Measurements from ENCODE around the gene ISCA2. TPM values are rescaled to one million over a fixed set of nuclear protein-coding genes. Genes with fewer than 3 reads are reported as not detected.

Gene ISCA2
- total RNA-seq, 2 experiments from 2014 or later: 20.9 to 25.6 TPM

DNA sequence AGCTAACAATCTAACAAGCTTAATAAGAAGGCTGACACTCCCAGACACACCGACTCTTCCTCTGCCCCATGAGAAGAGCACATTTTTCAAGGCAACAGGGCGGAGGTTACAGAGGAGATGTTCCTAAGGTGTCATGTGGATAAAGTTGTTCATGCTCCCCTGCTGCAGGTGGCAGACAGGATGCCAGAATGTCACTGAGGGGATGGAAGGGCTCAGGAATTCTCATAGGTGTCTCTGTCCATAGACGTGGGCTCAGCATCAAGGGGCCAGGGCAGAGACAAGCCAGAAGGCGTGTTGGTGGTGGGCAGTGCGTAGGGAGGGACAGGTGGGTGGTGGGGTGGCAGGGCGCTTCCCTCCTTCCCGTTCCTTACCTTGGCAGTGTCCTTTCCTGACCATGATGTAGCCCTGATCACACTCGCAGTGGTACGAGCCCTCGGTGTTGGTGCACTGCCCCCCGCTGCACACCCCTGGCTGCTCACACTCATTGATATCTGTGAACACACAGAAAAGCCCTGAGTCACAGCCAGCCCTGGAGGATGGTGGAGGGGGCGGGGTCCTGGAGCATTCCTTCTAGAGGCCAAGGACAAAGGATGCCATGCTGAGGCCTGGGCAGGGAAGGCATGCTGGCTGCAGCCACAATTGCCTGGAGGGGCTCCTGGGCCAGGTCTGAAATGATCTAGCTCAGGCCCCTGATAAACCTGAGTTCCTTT, 23.0 kb downstream of the ISCA2 start:
- peaks cover 11% of the 10 kb centered on the region for H3K4me1 Mint-ChIP-seq
- H3K4me3 Mint-ChIP-seq: no peak overlapping the region
- H3K36me3 Mint-ChIP-seq: no peaks in the 10 kb centered on the region
- ATAC-seq (no peak), DNase-seq (no peak)
- CTCF ChIA-PET: no interaction called here
- peaks cover 41% of the 10 kb centered on the region for H3K27me3 Mint-ChIP-seq
- H3K9me3 Mint-ChIP-seq (ENCODE audit: low read depth): no peaks in the 10 kb centered on the region
- H3K27ac Mint-ChIP-seq: no peak overlapping the region

DNA sequence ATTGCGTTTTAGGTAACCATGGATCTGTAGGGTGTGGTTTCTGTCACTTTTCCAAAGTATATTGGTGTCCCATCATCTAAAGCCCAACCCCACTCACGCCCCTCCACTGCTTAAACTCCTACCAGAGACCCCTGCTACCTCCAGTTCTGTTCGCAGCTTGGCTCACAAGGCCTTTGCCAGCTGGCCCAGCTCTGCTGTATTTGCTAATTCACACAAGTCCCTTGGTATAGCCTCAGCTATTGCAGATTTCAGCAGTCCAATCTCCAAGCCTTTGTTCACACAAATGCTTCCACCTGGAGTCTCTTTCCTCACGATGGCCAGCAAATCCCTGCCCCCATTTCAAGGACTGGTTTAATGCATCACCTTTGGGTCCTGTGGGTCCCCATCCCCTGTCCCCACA, 24.2 kb downstream of the ISCA2 start:
- Mint-ChIP-seq H3K9me3 (ENCODE audit: low read depth) (no peaks in the 10 kb centered on the region), H3K4me3 (no peak overlapping the region), H3K27ac (no peak overlapping the region), H3K27me3 (peaks cover 39% of the 10 kb centered on the region), H3K36me3 (no peaks in the 10 kb centered on the region), H3K4me1 (peaks cover 11% of the 10 kb centered on the region)
- CTCF ChIA-PET: no interaction called here
- ATAC-seq: no peak
- DNase-seq: no peak

DNA sequence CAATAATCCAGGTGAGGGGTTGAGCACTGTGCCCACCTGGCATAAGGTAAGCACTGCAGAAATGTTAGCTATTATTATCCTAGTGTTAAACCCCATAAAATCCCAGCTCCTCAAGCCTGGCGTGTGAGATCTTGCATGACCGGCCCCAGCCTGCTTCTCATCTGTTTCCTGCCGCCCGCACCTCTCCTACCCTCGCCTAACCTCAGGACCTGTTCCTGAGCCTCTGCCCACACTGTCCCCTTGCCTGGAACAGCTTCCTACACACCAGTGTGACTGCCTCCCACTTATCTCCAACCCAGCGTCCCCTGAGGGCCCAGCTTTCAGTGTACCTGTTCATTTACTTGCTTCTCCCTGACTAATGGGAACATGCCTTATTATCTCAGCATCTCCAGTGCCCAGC, 24.7 kb downstream of the ISCA2 start:
- H3K27ac Mint-ChIP-seq: no peak overlapping the region

GRCh38 chr14:74519316-74520074, 25.9 kb downstream of the ISCA2 start:
- peaks cover 5% of the 10 kb centered on the region for H3K4me1 Mint-ChIP-seq
- no peaks in the 10 kb centered on the region for H3K9me3 Mint-ChIP-seq (ENCODE audit: low read depth)
- no peaks in the 10 kb centered on the region for H3K36me3 Mint-ChIP-seq
- no peak overlapping the region for H3K27ac Mint-ChIP-seq
- CTCF ChIA-PET: no interaction called here
- DNase-seq (no peak), ATAC-seq (no peak)
- H3K27me3 Mint-ChIP-seq: peaks cover 27% of the 10 kb centered on the region
- H3K4me3 Mint-ChIP-seq: no peak overlapping the region

More for the DNA sequence above, 24.7 kb downstream of the ISCA2 start:
- Mint-ChIP-seq H3K36me3 (no peaks in the 10 kb centered on the region), H3K4me3 (no peak overlapping the region), H3K4me1 (peaks cover 11% of the 10 kb centered on the region), H3K27me3 (peaks cover 34% of the 10 kb centered on the region), H3K9me3 (ENCODE audit: low read depth) (no peaks in the 10 kb centered on the region)
- CTCF ChIA-PET: no interaction called here
- ATAC-seq (no peak), DNase-seq (no peak)

DNA sequence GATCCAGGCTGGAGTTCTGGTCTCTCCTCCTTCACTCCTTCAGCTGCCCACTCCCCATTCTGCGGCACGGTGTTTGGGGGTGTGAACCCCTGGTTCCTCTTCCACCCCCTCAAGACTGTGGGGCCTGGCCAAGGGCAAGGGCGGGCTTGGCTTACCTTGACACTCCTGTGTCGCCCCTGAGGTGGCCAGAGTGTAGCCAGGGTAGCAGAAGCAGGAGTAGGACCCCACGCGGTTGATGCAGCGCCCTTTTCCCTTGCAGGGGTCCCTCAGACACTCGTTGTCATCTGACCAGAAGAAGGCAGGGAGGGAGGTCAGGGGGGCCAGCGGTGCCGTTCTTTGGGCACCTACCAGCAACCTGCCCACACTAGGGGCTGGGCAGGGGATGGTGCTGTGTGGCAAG, 28.2 kb downstream of the ISCA2 start:
- H3K36me3 Mint-ChIP-seq: no peaks in the 10 kb centered on the region
- no peak for ATAC-seq

GRCh38 chr14:74522740-74523139, 29.2 kb downstream of the ISCA2 start:
- no peaks in the 10 kb centered on the region for H3K4me1 Mint-ChIP-seq
- CTCF ChIA-PET: no interaction called here
- H3K9me3 Mint-ChIP-seq (ENCODE audit: low read depth): no peaks in the 10 kb centered on the region
- H3K4me3 Mint-ChIP-seq: no peak overlapping the region
- peaks cover 25% of the 10 kb centered on the region for H3K27me3 Mint-ChIP-seq
- no peaks in the 10 kb centered on the region for H3K36me3 Mint-ChIP-seq
- ATAC-seq (no peak), DNase-seq (no peak)
- H3K27ac Mint-ChIP-seq: no peak overlapping the region

More for the DNA sequence above, 28.2 kb downstream of the ISCA2 start:
- no peak overlapping the region for H3K27ac Mint-ChIP-seq
- H3K27me3 Mint-ChIP-seq: peaks cover 26% of the 10 kb centered on the region
- H3K4me3 Mint-ChIP-seq: no peak overlapping the region
- CTCF ChIA-PET: no interaction called here
- H3K4me1 Mint-ChIP-seq: no peaks in the 10 kb centered on the region
- no peak for DNase-seq
- no peaks in the 10 kb centered on the region for H3K9me3 Mint-ChIP-seq (ENCODE audit: low read depth)

DNA sequence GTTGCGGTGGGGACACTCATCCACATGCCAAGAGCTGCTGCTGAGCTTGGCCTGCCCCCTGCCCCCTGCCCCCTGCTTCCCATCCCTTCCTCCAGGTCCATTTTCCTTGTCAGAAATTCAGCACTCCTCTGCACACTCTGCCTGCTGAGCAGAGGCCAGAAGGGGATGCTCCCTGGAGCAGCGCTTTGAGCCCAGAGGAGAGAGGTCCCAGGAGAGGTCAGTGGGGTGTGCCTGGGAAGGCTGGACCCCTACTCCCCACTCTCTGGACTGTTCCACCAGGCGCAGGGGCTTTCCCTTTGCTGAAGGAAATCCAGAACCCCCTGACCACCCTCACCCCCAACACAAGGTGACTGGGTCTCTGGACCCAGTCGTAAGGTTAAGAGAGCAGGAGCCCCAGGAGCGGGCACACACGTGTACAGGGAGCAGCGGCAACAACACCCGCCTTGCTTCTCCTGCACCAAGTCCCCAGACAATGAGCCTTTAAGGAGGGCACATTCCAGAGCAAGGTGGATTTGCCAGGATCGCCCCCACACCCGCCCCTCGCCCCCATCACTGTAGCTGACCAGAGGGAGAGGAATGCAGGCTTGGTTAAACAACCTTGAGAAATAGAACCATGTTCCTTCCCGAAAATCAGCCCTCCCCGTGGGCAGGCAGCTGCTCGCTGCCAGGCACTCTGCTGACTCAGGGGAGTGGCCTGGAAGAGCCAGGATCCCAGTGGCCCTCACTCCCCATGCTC, 30.7 kb downstream of the ISCA2 start:
- H3K9me3 Mint-ChIP-seq (ENCODE audit: low read depth): no peaks in the 10 kb centered on the region
- H3K27ac Mint-ChIP-seq: no peak overlapping the region
- CTCF ChIA-PET: no interaction called here
- peaks cover 18% of the 10 kb centered on the region for H3K27me3 Mint-ChIP-seq
- DNase-seq (no peak), ATAC-seq (no peak)
- H3K4me1 Mint-ChIP-seq: no peaks in the 10 kb centered on the region
- no peak overlapping the region for H3K4me3 Mint-ChIP-seq
- no peaks in the 10 kb centered on the region for H3K36me3 Mint-ChIP-seq

DNA sequence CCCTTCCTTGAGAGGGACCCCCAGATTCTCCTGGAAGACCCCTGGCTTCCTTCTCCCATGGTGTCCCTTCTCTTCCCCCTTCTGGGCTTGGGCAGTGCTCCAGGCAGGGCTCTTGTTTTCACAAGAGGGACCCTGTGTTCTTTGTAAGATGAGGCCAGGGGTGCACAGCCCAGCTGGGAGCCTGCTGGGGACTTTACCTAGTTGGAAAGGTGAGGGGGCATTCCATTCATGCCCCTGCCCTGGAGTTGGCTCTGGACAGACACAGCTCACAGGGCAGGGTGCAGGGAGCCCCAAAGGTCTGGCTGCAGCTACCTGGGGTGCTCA, 31.2 kb downstream of the ISCA2 start:
- H3K27me3 Mint-ChIP-seq: peaks cover 18% of the 10 kb centered on the region
- CTCF ChIA-PET: no interaction called here
- H3K27ac Mint-ChIP-seq: no peak overlapping the region
- no peaks in the 10 kb centered on the region for H3K9me3 Mint-ChIP-seq (ENCODE audit: low read depth)
- H3K4me3 Mint-ChIP-seq: no peak overlapping the region
- no peaks in the 10 kb centered on the region for H3K36me3 Mint-ChIP-seq
- DNase-seq (no peak), ATAC-seq (no peak)
- H3K4me1 Mint-ChIP-seq: no peaks in the 10 kb centered on the region

DNA sequence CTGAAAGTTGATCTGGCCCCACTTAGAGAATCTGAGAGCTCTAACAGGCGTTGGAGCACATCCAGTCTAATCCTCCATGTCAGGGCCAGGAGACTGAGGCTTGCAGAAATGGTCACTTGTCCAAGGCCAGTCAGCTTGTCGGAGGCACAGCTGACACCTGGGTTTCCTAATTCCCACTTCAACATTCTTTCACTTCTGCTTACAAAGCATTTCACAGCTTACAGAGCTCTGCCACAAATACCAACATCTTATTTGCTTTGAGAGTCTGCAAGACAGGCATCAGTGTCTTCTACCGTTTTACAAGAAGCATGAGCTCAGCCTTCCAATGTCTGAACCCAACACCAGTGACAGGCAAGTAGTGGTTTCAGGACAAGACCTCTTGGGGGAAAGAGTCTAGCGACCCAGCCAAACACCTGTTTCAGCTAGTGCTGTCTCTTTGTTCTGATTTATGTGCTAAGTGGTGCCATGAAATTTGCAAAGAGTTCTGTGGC, 31.8 kb downstream of the ISCA2 start:
- no peak overlapping the region for H3K27ac Mint-ChIP-seq
- no peaks in the 10 kb centered on the region for H3K9me3 Mint-ChIP-seq (ENCODE audit: low read depth)
- no peaks in the 10 kb centered on the region for H3K4me1 Mint-ChIP-seq
- H3K4me3 Mint-ChIP-seq: no peak overlapping the region
- DNase-seq (no peak), ATAC-seq (no peak)
- H3K36me3 Mint-ChIP-seq: no peaks in the 10 kb centered on the region
- CTCF ChIA-PET: interaction anchor here (1.3 kb wide), 1 partner anchor 10 kb away, joined by 3 read pairs; no protein-coding TSS in a partner anchor
- H3K27me3 Mint-ChIP-seq: peaks cover 15% of the 10 kb centered on the region

- DNase-seq (no peak), ATAC-seq (no peak)
- CTCF ChIA-PET: interaction anchor here (1.3 kb wide), 1 partner anchor 11 kb away, joined by 3 read pairs; no protein-coding TSS in a partner anchor
- no peaks in the 10 kb centered on the region for H3K9me3 Mint-ChIP-seq (ENCODE audit: low read depth)
- H3K36me3 Mint-ChIP-seq: no peaks in the 10 kb centered on the region
- no peak overlapping the region for H3K4me3 Mint-ChIP-seq
- no peaks in the 10 kb centered on the region for H3K4me1 Mint-ChIP-seq
- H3K27ac Mint-ChIP-seq: no peak overlapping the region
- H3K27me3 Mint-ChIP-seq: peaks cover 15% of the 10 kb centered on the region
Measured at GRCh38 chr14:74526854-74527585, 33.5 kb downstream of the ISCA2 start.

- DNase-seq (no peak), ATAC-seq (no peak)
- no peaks in the 10 kb centered on the region for H3K4me1 Mint-ChIP-seq
- no peak overlapping the region for H3K27ac Mint-ChIP-seq
- no peaks in the 10 kb centered on the region for H3K36me3 Mint-ChIP-seq
- CTCF ChIA-PET: no interaction called here
- H3K4me3 Mint-ChIP-seq: no peak overlapping the region
- H3K9me3 Mint-ChIP-seq (ENCODE audit: low read depth): no peaks in the 10 kb centered on the region
- peaks cover 15% of the 10 kb centered on the region for H3K27me3 Mint-ChIP-seq
Measured at GRCh38 chr14:74527736-74528280, 34.2 kb downstream of the ISCA2 start.

DNA sequence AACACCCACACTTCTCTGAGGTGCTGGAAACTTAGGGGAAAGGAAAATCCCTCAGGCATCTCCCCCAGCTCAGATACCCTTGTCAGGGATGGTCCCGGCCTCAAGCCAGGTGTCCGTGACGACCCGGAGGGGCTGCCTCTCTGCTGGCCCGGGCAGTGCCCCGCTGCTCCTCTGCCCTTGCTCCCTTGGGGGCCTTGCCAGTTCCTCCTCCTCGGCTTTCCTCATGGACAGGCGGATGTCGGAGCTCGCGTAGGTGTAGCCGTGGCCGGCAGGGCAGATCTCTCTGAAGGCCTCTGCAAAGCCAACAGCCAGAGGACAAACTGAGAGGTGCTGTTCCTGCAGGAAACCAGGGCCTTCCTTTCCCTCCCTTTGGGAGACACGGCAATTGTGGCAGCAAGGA, 34.8 kb downstream of the ISCA2 start:
- Mint-ChIP-seq H3K36me3 (no peaks in the 10 kb centered on the region), H3K4me1 (peaks cover 3% of the 10 kb centered on the region), H3K27ac (no peak overlapping the region), H3K9me3 (ENCODE audit: low read depth) (no peaks in the 10 kb centered on the region), H3K4me3 (no peak overlapping the region), H3K27me3 (peaks cover 15% of the 10 kb centered on the region)
- no peak for ATAC-seq
- CTCF ChIA-PET: no interaction called here
- no peak for DNase-seq

GRCh38 chr14:74528886-74529285, 35.3 kb downstream of the ISCA2 start:
- no peaks in the 10 kb centered on the region for H3K36me3 Mint-ChIP-seq
- ATAC-seq (no peak), DNase-seq (no peak)
- no peak overlapping the region for H3K27ac Mint-ChIP-seq
- H3K4me3 Mint-ChIP-seq: no peak overlapping the region
- H3K27me3 Mint-ChIP-seq: peaks cover 15% of the 10 kb centered on the region
- no peaks in the 10 kb centered on the region for H3K9me3 Mint-ChIP-seq (ENCODE audit: low read depth)
- CTCF ChIA-PET: no interaction called here
- H3K4me1 Mint-ChIP-seq: peaks cover 7% of the 10 kb centered on the region
